B cell (primary cell): ENCODE results near the gene HK2. TPM values are rescaled to one million over a fixed set of nuclear protein-coding genes. Genes with fewer than 3 reads are reported as not detected.

Experiments
- ATAC-seq: fragments of 200-7000 bp; cut with Tn5 transposase; one replicate; pipeline ENCODE4 v1.10.0; 2021; ENCODE audit warnings: low read depth, mild to moderate bottlenecking, moderate number of reproducible peaks, moderate library complexity
- CTCF ChIA-PET: fragments of 350-600 bp; sonication (Branson Sonifier 250); formaldehyde crosslinking; loops from one replicate; lab custom pipeline; 2021; ENCODE audit warnings: antibody characterized with exemption, inconsistent platforms; lab: Charles Lee
- POLR2A ChIA-PET: fragments of 350-600 bp; sonication (Branson Sonifier 250); formaldehyde crosslinking; loops from one replicate; lab custom pipeline; 2021; ENCODE audit warnings: antibody characterized with exemption; lab: Charles Lee
- DNase-seq: peaks from one replicate; pipeline ENCODE4 v3.0.0; 2013
- H2AFZ ChIP-seq: 2 replicates; pipeline ENCODE4 v1.6.1; 2012; ENCODE audit warnings: mild to moderate bottlenecking, low read depth, low read length; ENCODE audit not compliant: insufficient read depth, poor library complexity, severe bottlenecking
- H3K27ac ChIP-seq, 2 donors: 1 replicate in 1 of 2; 2 replicates in 1 of 2; pipeline ENCODE4 v1.5.1; 2012 to 2013; ENCODE audit warnings: low read length in 2 of 2, mild to moderate bottlenecking in 2 of 2, moderate library complexity in 1 of 2
- H3K27me3 ChIP-seq, 4 experiments: fragments of 200-600 bp in 1 of 4; sonication (generic) in 1 of 4; replicated peaks in 1 of 4; 1 replicate in 2 of 4; 2 replicates in 2 of 4; pipeline versions ENCODE4 v1.6.1 to v1.7.0; 2013 to 2016; ENCODE audit warnings: low read length in 3 of 4, mild to moderate bottlenecking in 2 of 4, mixed read lengths in 1 of 4, moderate library complexity in 1 of 4; ENCODE audit not compliant: insufficient read depth in 4 of 4, control insufficient read depth in 3 of 4; ENCODE audit errors: control extremely low read depth in 1 of 4
- H3K36me3 ChIP-seq, 2 experiments: replicated peaks in 1 of 2; 1 replicate in 1 of 2; 2 replicates in 1 of 2; pipeline versions ENCODE4 v1.6.1 to v1.7.1; 2013; ENCODE audit warnings: low read length in 1 of 2; ENCODE audit not compliant: insufficient read depth in 2 of 2, control insufficient read depth in 1 of 2; ENCODE audit errors: control extremely low read depth in 1 of 2, extremely low read depth in 1 of 2
- H3K4me1 ChIP-seq, 2 donors: fragments of 200-600 bp in 1 of 2; sonication (generic) in 1 of 2; 1 replicate in 1 of 2; 2 replicates in 1 of 2; pipeline versions ENCODE4 v1.5.1 to v1.6.1; 2013 to 2017; ENCODE audit warnings: low read length in 2 of 2; ENCODE audit not compliant: control insufficient read depth in 2 of 2, insufficient read depth in 2 of 2
- H3K4me2 ChIP-seq: replicated peaks from 2 replicates; pipeline ENCODE3; 2012; ENCODE audit warnings: mild to moderate bottlenecking, low read depth, low read length; ENCODE audit not compliant: poor library complexity, severe bottlenecking
- H3K4me3 ChIP-seq, 5 experiments: fragments of 200-600 bp in 1 of 5; sonication (generic) in 1 of 5; 1 replicate in 3 of 5; 2 replicates in 2 of 5; pipeline versions ENCODE4 v1.5.1 to v1.7.0; 2011 to 2016; ENCODE audit warnings: low read length in 4 of 5, mild to moderate bottlenecking in 4 of 5, low read depth in 2 of 5, control low read depth in 1 of 5, moderate library complexity in 1 of 5; ENCODE audit not compliant: insufficient read depth in 1 of 5; ENCODE audit errors: control extremely low read depth in 1 of 5, extremely low read depth in 1 of 5
- H3K79me2 ChIP-seq: fragments of 200-600 bp; sonication (generic); one replicate; pipeline ENCODE4 v1.6.0; 2016; ENCODE audit warnings: low read length; ENCODE audit not compliant: control insufficient read depth, insufficient read depth
- H3K9ac ChIP-seq: fragments of 200-600 bp; sonication (generic); 2 replicates; pipeline ENCODE4 v1.6.1; 2017; ENCODE audit warnings: mild to moderate bottlenecking, low read length, moderate library complexity
- H3K9me3 ChIP-seq, 3 donors: one replicate each; pipeline versions ENCODE4 v1.6.1 to v1.7.1; 2013; ENCODE audit warnings: low read length in 2 of 3; ENCODE audit not compliant: control insufficient read depth in 2 of 3, insufficient read depth in 1 of 3; ENCODE audit errors: control extremely low read depth in 1 of 3
- H4K20me1 ChIP-seq: 2 replicates; pipeline ENCODE4 v1.6.0; 2012; ENCODE audit warnings: mild to moderate bottlenecking, low read length; ENCODE audit not compliant: insufficient read depth, control insufficient read depth, poor library complexity, severe bottlenecking
- H3K27ac Mint-ChIP-seq: one replicate; pipeline ENCODE4 v1.8.0; 2021; ENCODE audit warnings: mixed read lengths
- H3K27me3 Mint-ChIP-seq: one replicate; pipeline ENCODE4 v1.8.0; 2021; ENCODE audit warnings: mixed read lengths
- H3K4me1 Mint-ChIP-seq: one replicate; pipeline ENCODE4 v1.8.0; 2021; ENCODE audit warnings: mixed read lengths
- H3K4me3 Mint-ChIP-seq: one replicate; pipeline ENCODE4 v1.8.0; 2021; ENCODE audit warnings: mixed read lengths
- H3K9me3 Mint-ChIP-seq: one replicate; pipeline ENCODE4 v1.8.0; 2022; ENCODE audit warnings: mixed read lengths; ENCODE audit not compliant: insufficient read depth
- CTCF ChIP-seq: fragments of 200-600 bp; IDR thresholded peaks from one replicate; pipeline ENCODE4 v1.8.0; 2022; ENCODE audit warnings: antibody characterized with exemption, mild to moderate bottlenecking
- EZH2 ChIP-seq: IDR thresholded peaks from 2 replicates; pipeline ENCODE4 v1.6.1; 2012; ENCODE audit warnings: borderline replicate concordance, low read depth, mild to moderate bottlenecking, moderate library complexity, low read length; ENCODE audit not compliant: insufficient read depth, poor library complexity, severe bottlenecking
- WGBS: methylation state at CpG from one replicate; pipeline ENCODE4 v1.1.5; 2013; ENCODE audit warnings: missing lambda C conversion rate; ENCODE audit not compliant: insufficient coverage; 5-methylcytosine and 5-hydroxymethylcytosine counted together
- intact Hi-C: fragments of 100-400 bp; cut with micrococcal nuclease; formaldehyde crosslinking; loops from one replicate; pipeline ENCODE4 v1.10.0; 2022
- polyA plus RNA-seq: library from polyadenylated mRNA; depleted of rRNA; stranded (reverse); fragments of >200 nt; gene quantifications from 2 replicates; pipeline ENCODE4 v1.2.3, GENCODE V29; 2012
- total RNA-seq, 2 donors: library from RNA; stranded (reverse); fragments of 120-200 nt in 1 of 2; gene quantifications; 1 replicate in 1 of 2; 2 replicates in 1 of 2; pipeline versions ENCODE4 v1.2.3 to v1.2.4, GENCODE V29; 2013 to 2022

Gene HK2
- total and polyA plus RNA-seq, 2 donors (not counting 1 experiment from before 2014, with no cell fraction given), result 5.0 to 5.7 TPM

- Histone ChIP-seq H3K36me3 (no peaks in the 10 kb centered on the region), H3K4me3 (no peak overlapping the region), H3K4me2 (no peak overlapping the region), H4K20me1 (no peaks in the 10 kb centered on the region), H3K9me3 (peaks cover 0 to 10% (median 0%) of the 10 kb centered on the region in 3 donors), H3K27me3 (no peaks in the 10 kb centered on the region), H3K4me1 (peaks cover 3 to 7% of the 10 kb centered on the region in 2 donors), H3K79me2 (no peaks in the 10 kb centered on the region), H3K9ac (no peak overlapping the region), H3K27ac (no peak overlapping the region), H2AFZ (no peak overlapping the region)
- Mint-ChIP-seq H3K27me3 (peaks cover 3% of the 10 kb centered on the region), H3K27ac (peak overlapping the region; percentile 15), H3K9me3 (no peaks in the 10 kb centered on the region), H3K4me1 (peaks cover 27% of the 10 kb centered on the region), H3K4me3 (no peak overlapping the region)
- TF ChIP-seq CTCF, result no peak
- TF ChIP-seq EZH2, result no peak
- ChIA-PET POLR2A (no interaction called here), CTCF (no interaction called here)
- no peak for ATAC-seq
- no peak for DNase-seq
- WGBS, result 55% methylated on average over 4 of the region's 5 CpGs
- intact Hi-C loops, result loop anchor here (10.0 kb wide), 1 partner anchor 272 kb away; the partner anchor contains the start of gene TACR1
Measured at GRCh38 chr2:74922592-74923227, 88.8 kb downstream of the HK2 start.

GRCh38 chr2:74924463-74925265, 90.7 kb downstream of the HK2 start:
- Mint-ChIP-seq H3K27me3 (no peaks in the 10 kb centered on the region), H3K4me1 (peaks cover 20% of the 10 kb centered on the region), H3K9me3 (no peaks in the 10 kb centered on the region), H3K4me3 (no peak overlapping the region), H3K27ac (no peak overlapping the region)
- Histone ChIP-seq H3K4me1 (peaks cover 3 to 5% of the 10 kb centered on the region in 2 donors), H3K4me3 (no peak overlapping the region), H3K36me3 (no peaks in the 10 kb centered on the region), H4K20me1 (no peaks in the 10 kb centered on the region), H3K9me3 (peaks cover 0 to 10% (median 0%) of the 10 kb centered on the region in 3 donors), H2AFZ (no peak overlapping the region), H3K4me2 (no peak overlapping the region), H3K9ac (no peak overlapping the region), H3K27me3 (no peaks in the 10 kb centered on the region), H3K27ac (no peak overlapping the region), H3K79me2 (no peaks in the 10 kb centered on the region)
- WGBS, result 90% methylated on average over 10 of the region's 11 CpGs
- no peak for DNase-seq
- intact Hi-C loops, result loop anchor here (10.0 kb wide), 1 partner anchor 270 kb away; the partner anchor contains the start of gene TACR1
- no peak for ATAC-seq
- CTCF ChIA-PET, result interaction anchor here (0.8 to 1.8 kb wide), 2 partner anchors 476 to 684 kb away, joined by 3 to 6 read pairs; no protein-coding TSS in a partner anchor
- POLR2A ChIA-PET, result no interaction called here
- TF ChIP-seq EZH2 (no peak), CTCF (no peak)
